Transverse colon (tissue), 4 donors: ENCODE data around the gene FSTL3. TPM values are rescaled to one million over a fixed set of nuclear protein-coding genes. Genes with fewer than 3 reads are reported as not detected.
A peak's percentile ranks its signal among the peaks of the same experiment; 100 is the strongest.

Source experiments
- DNase-seq: peaks from one replicate; pipeline ENCODE4 v3.0.0-alpha.2; 2019
- H3K27ac ChIP-seq, 4 donors: fragments of 200-600 bp; sonication (generic); 2 replicates each; pipeline ENCODE4 v1.5.1; 2016 to 2018; ENCODE audit warnings: inconsistent platforms in 4 of 4
- H3K27me3 ChIP-seq: fragments of 200-600 bp; sonication (generic); 2 replicates; pipeline ENCODE4 v1.5.1; 2017; ENCODE audit warnings: inconsistent platforms
- H3K36me3 ChIP-seq, 4 donors: fragments of 200-600 bp; sonication (generic); 2 replicates each; pipeline ENCODE4 v1.5.1; 2017 to 2019; ENCODE audit warnings: inconsistent platforms in 4 of 4
- H3K4me1 ChIP-seq, 4 donors: fragments of 200-600 bp; sonication (generic); 2 replicates each; pipeline ENCODE4 v1.5.1; 2017 to 2020; ENCODE audit warnings: inconsistent platforms in 4 of 4
- H3K4me3 ChIP-seq, 4 donors: fragments of 200-600 bp; sonication (generic); 1 replicate in 1 of 4; 2 replicates in 3 of 4; pipeline versions ENCODE4 v1.5.1 to v1.6.1; 2017 to 2019; ENCODE audit warnings: inconsistent platforms in 4 of 4
- H3K9me3 ChIP-seq, 2 donors: fragments of 200-600 bp; sonication (generic); 2 replicates each; pipeline ENCODE4 v1.5.1; 2017 to 2019; ENCODE audit warnings: inconsistent platforms in 2 of 2
- CTCF ChIP-seq, 5 experiments: fragments of 200-600 bp in 3 of 5; fragments of 450-650 bp in 2 of 5; sonication (generic) in 3 of 5; IDR thresholded peaks; 1 replicate in 2 of 5; 2 replicates in 3 of 5; pipeline ENCODE4 v1.5.1; 2016 to 2017; ENCODE audit warnings: antibody characterized with exemption in 5 of 5, inconsistent platforms in 3 of 5, mild to moderate bottlenecking in 2 of 5, moderate library complexity in 1 of 5
- EP300 ChIP-seq: sonication (generic); formaldehyde crosslinking; IDR thresholded peaks from one replicate; pipeline ENCODE4 v1.6.1; 2017; ENCODE audit warnings: antibody characterized with exemption, low read depth
- POLR2A ChIP-seq: fragments of 450-650 bp; IDR thresholded peaks from one replicate; pipeline ENCODE4 v1.6.1; 2016; ENCODE audit warnings: antibody characterized with exemption, mild to moderate bottlenecking, moderate library complexity
- POLR2AphosphoS5 ChIP-seq, 3 donors: sonication (generic); formaldehyde crosslinking; IDR thresholded peaks; one replicate each; pipeline ENCODE4 v1.6.1; 2016; ENCODE audit warnings: antibody characterized with exemption in 3 of 3
- WGBS, 2 donors: methylation state at CpG; one replicate each; pipeline ENCODE4 v1.1.5; 2018; ENCODE audit warnings: low coverage in 1 of 2; 5-methylcytosine and 5-hydroxymethylcytosine counted together
- in situ Hi-C, 4 donors: fragments of 200-750 bp; cut with MboI; loops; one replicate each; pipeline versions ENCODE4 v1.15.0 to v1.15.1; 2017; ENCODE audit warnings: low sequenced_read_pairs in 3 of 4, low pct_ligation_motif_present in 1 of 4, low pct_unique_long_range_greater_than_20kb in 1 of 4
- intact Hi-C: fragments of 100-400 bp; cut with DNase I; formaldehyde crosslinking; loops from one replicate; pipeline ENCODE4 v1.15.1; 2023; ENCODE audit warnings: low total_unique reads
- total RNA-seq, 4 donors: library from RNA; depleted of rRNA; stranded (reverse); fragments of >200 nt; gene quantifications; one replicate each; pipeline ENCODE4 v1.1.0, GENCODE V29; 2016

Gene FSTL3
- total RNA-seq, 4 donors from 2014 or later, result 14.1 to 37.9 (median 31.2) TPM

GRCh38 chr19:670609-671075 lies 5.5 kb upstream of the FSTL3 start:
- Histone ChIP-seq H3K36me3 (no peaks in the 10 kb centered on the region), H3K9me3 (no peaks in the 10 kb centered on the region), H3K4me3 (no peak overlapping the region), H3K27me3 (peaks cover 14% of the 10 kb centered on the region), H3K27ac (no peak overlapping the region), H3K4me1 (peaks cover under 1 to 6% (median 3%) of the 10 kb centered on the region in 4 donors)
- in situ Hi-C loops, result no loop called here
- intact Hi-C loops, result no loop called here
- no peak for DNase-seq
- TF ChIP-seq POLR2A (no peak), EP300 (no peak), CTCF (IDR thresholded peaks at IDR 0.05) (no peak), POLR2AphosphoS5 (IDR thresholded peaks at IDR 0.05) (no peak)
- 76% methylated on average over 9 of the region's 9 CpGs; no CpG with 5 or more reads in 1 of the 2 donors for WGBS, 2 donors

- DNase-seq, result no peak
- in situ Hi-C loops (no loop called here), intact Hi-C loops (no loop called here)
- Histone ChIP-seq H3K9me3 (no peaks in the 10 kb centered on the region), H3K4me1 (peaks cover 7 to 30% (median 25%) of the 10 kb centered on the region in 4 donors), H3K4me3 (no peak overlapping the region), H3K27ac (peak overlapping the region in 2 of 4 donors; percentile 94 to 97), H3K36me3 (no peaks in the 10 kb centered on the region), H3K27me3 (peaks cover 34% of the 10 kb centered on the region)
- TF ChIP-seq EP300, result no peak
- WGBS, 2 donors, result 40 to 57% methylated on average over 5 to 35 of the region's 38 CpGs
These were observed 1.7 kb upstream of the FSTL3 start for GRCh38 chr19:674282-675151.

GRCh38 chr19:676007-676338 lies 219 bp upstream of the FSTL3 start:
- TF ChIP-seq EP300 (no peak), POLR2A (no peak), POLR2AphosphoS5 (IDR thresholded peaks at IDR 0.05) (no peak), CTCF (IDR thresholded peaks at IDR 0.05) (no peak)
- H3K4me3 ChIP-seq, result peak overlapping the region in 3 of 4 donors; percentile 33 to 49 (median 41)
- H3K27ac ChIP-seq, result peak overlapping the region; percentile 71 to 99 (median 96)
- peaks cover 7 to 32% (median 28%) of the 10 kb centered on the region in 4 donors for H3K4me1 ChIP-seq
- H3K36me3 ChIP-seq, result no peaks in the 10 kb centered on the region
- peak; percentile 48 for DNase-seq
- in situ Hi-C loops (no loop called here), intact Hi-C loops (no loop called here)
- no peaks in the 10 kb centered on the region for H3K9me3 ChIP-seq
- peaks cover 34% of the 10 kb centered on the region for H3K27me3 ChIP-seq
- 8% methylated on average over 12 of the region's 31 CpGs; no CpG with 5 or more reads in 1 of the 2 donors for WGBS, 2 donors

GRCh38 chr19:677201-677600 lies 1.0 kb downstream of the FSTL3 start:
- H3K27me3 ChIP-seq, result peaks cover 34% of the 10 kb centered on the region
- TF ChIP-seq POLR2AphosphoS5 (IDR thresholded peaks at IDR 0.05) (peak; percentile 39 to 68 (median 56)), CTCF (IDR thresholded peaks at IDR 0.05) (no peak)
- in situ Hi-C loops, result no loop called here
- intact Hi-C loops, result no loop called here
- H3K36me3 ChIP-seq, result no peaks in the 10 kb centered on the region
- H3K9me3 ChIP-seq, result no peaks in the 10 kb centered on the region
- peak; percentile 63 for DNase-seq
- WGBS, 2 donors, result 3% methylated on average over 5 of the region's 15 CpGs; no CpG with 5 or more reads in 1 of the 2 donors
- H3K4me1 ChIP-seq, result peaks cover 7 to 32% (median 28%) of the 10 kb centered on the region in 4 donors
- peak overlapping the region; percentile 71 to 99 (median 96) for H3K27ac ChIP-seq
- peak overlapping the region; percentile 26 to 49 (median 37) for H3K4me3 ChIP-seq
